H9 (cell line): ENCODE data around the gene KIF16B. TPM values are rescaled to one million over a fixed set of nuclear protein-coding genes. Genes with fewer than 3 reads are reported as not detected.

Source experiments
- DNase-seq: peaks from one replicate; pipeline ENCODE4 v3.0.0-alpha.2; 2017
- H2AFZ ChIP-seq: one replicate; pipeline ENCODE4 v1.6.1; 2013; ENCODE audit warnings: mild to moderate bottlenecking, low read length, control low read depth, moderate library complexity
- H2AK5ac ChIP-seq: 2 replicates; pipeline ENCODE4 v1.6.1; 2013; ENCODE audit warnings: low read length, control low read depth, mixed read lengths; ENCODE audit not compliant: insufficient read length
- H2BK120ac ChIP-seq: one replicate; pipeline ENCODE4 v1.6.1; 2013; ENCODE audit warnings: low read depth, mild to moderate bottlenecking, low read length, control low read depth, inconsistent platforms; ENCODE audit not compliant: poor library complexity, severe bottlenecking
- H2BK12ac ChIP-seq: 2 replicates; pipeline ENCODE4 v1.6.1; 2013; ENCODE audit warnings: low read length, control low read depth, mixed read lengths, low read depth; ENCODE audit not compliant: insufficient read length
- H2BK15ac ChIP-seq: 2 replicates; pipeline ENCODE4 v1.6.1; 2013; ENCODE audit warnings: low read depth, low read length, control low read depth
- H2BK20ac ChIP-seq: one replicate; pipeline ENCODE4 v1.6.1; 2013; ENCODE audit warnings: low read depth, mild to moderate bottlenecking, low read length, control low read depth, inconsistent platforms; ENCODE audit not compliant: poor library complexity, severe bottlenecking
- H2BK5ac ChIP-seq: 2 replicates; pipeline ENCODE4 v1.6.1; 2013; ENCODE audit warnings: low read length, control low read depth, mixed read lengths; ENCODE audit not compliant: insufficient read length
- H3K14ac ChIP-seq: 2 replicates; pipeline ENCODE4 v1.6.1; 2013; ENCODE audit warnings: low read length, control low read depth; ENCODE audit not compliant: insufficient read depth
- H3K18ac ChIP-seq: 2 replicates; pipeline ENCODE4 v1.6.1; 2013; ENCODE audit warnings: low read depth, mild to moderate bottlenecking, mixed read lengths, low read length, control low read depth; ENCODE audit not compliant: insufficient read length
- H3K23ac ChIP-seq: 2 replicates; pipeline ENCODE4 v1.6.1; 2013; ENCODE audit warnings: low read length, control low read depth, mixed read lengths, low read depth; ENCODE audit not compliant: insufficient read length
- H3K23me2 ChIP-seq: 2 replicates; pipeline ENCODE4 v1.6.1; 2013; ENCODE audit warnings: low read depth, mild to moderate bottlenecking, mixed read lengths, low read length, control low read depth; ENCODE audit not compliant: insufficient read length, poor library complexity, severe bottlenecking
- H3K27ac ChIP-seq: 2 replicates; pipeline ENCODE4 v1.5.1; 2013; ENCODE audit warnings: low read length, control low read depth, mixed read lengths, low read depth; ENCODE audit not compliant: insufficient read length
- H3K27me3 ChIP-seq: 2 replicates; pipeline ENCODE4 v1.6.1; 2013; ENCODE audit warnings: low read length, control low read depth, inconsistent platforms; ENCODE audit not compliant: insufficient read depth
- H3K4ac ChIP-seq: 2 replicates; pipeline ENCODE4 v1.6.1; 2013; ENCODE audit warnings: low read depth, mild to moderate bottlenecking, control low read depth, inconsistent platforms, low read length, moderate library complexity
- H3K4me1 ChIP-seq: 2 replicates; pipeline ENCODE4 v1.6.1; 2013; ENCODE audit warnings: low read length, control low read depth, inconsistent platforms; ENCODE audit not compliant: insufficient read depth
- H3K4me2 ChIP-seq: 2 replicates; pipeline ENCODE4 v1.6.1; 2013; ENCODE audit warnings: low read length, control low read depth, mixed read lengths; ENCODE audit not compliant: insufficient read length, insufficient read depth
- H3K56ac ChIP-seq: 2 replicates; pipeline ENCODE4 v1.6.1; 2013; ENCODE audit warnings: low read depth, mild to moderate bottlenecking, mixed read lengths, low read length, control low read depth; ENCODE audit not compliant: insufficient read length
- H3K79me1 ChIP-seq: 2 replicates; pipeline ENCODE4 v1.6.1; 2013; ENCODE audit warnings: low read depth, mild to moderate bottlenecking, moderate library complexity, low read length, control low read depth, inconsistent platforms; ENCODE audit not compliant: insufficient read depth, poor library complexity, severe bottlenecking
- H3K79me2 ChIP-seq: 2 replicates; pipeline ENCODE4 v1.6.1; 2013; ENCODE audit warnings: low read length, control low read depth, inconsistent platforms; ENCODE audit not compliant: insufficient read depth
- H3K9ac ChIP-seq: 2 replicates; pipeline ENCODE4 v1.6.1; 2013; ENCODE audit warnings: low read length, control low read depth, mixed read lengths; ENCODE audit not compliant: insufficient read length; ENCODE audit errors: extremely low read depth
- H3K9me3 ChIP-seq: one replicate; pipeline ENCODE4 v1.6.1; 2013; ENCODE audit warnings: low read depth, low read length, inconsistent platforms; ENCODE audit not compliant: control insufficient read depth
- H3T11ph ChIP-seq: one replicate; pipeline ENCODE4 v1.6.1; 2013; ENCODE audit warnings: mild to moderate bottlenecking, low read length, control low read depth, inconsistent platforms
- H4K20me1 ChIP-seq: one replicate; pipeline ENCODE4 v1.6.1; 2013; ENCODE audit not compliant: control insufficient read depth, insufficient read length, insufficient read depth
- H4K5ac ChIP-seq: 2 replicates; pipeline ENCODE4 v1.6.1; 2013; ENCODE audit warnings: low read depth, mild to moderate bottlenecking, mixed read lengths, low read length, control low read depth; ENCODE audit not compliant: insufficient read length
- H4K8ac ChIP-seq: replicated peaks from 2 replicates; pipeline ENCODE4 v1.6.1; 2013; ENCODE audit warnings: low read length, control low read depth, mixed read lengths, low read depth; ENCODE audit not compliant: insufficient read length
- H4K91ac ChIP-seq: 2 replicates; pipeline ENCODE4 v1.6.1; 2013; ENCODE audit warnings: low read depth, mild to moderate bottlenecking, moderate library complexity, mixed read lengths, low read length, control low read depth; ENCODE audit not compliant: insufficient read length
- H3K27ac Mint-ChIP-seq, 3 experiments: 2 replicates in 2 of 3; 3 replicates in 1 of 3; pipeline ENCODE4 v1.8.0; 2020 to 2021; ENCODE audit warnings: mixed read lengths in 3 of 3, mild to moderate bottlenecking in 1 of 3, moderate library complexity in 1 of 3
- H3K27me3 Mint-ChIP-seq: 2 replicates; pipeline ENCODE4 v1.8.0; 2021; ENCODE audit warnings: low read depth, mild to moderate bottlenecking, moderate library complexity, mixed read lengths
- H3K36me3 Mint-ChIP-seq, 3 experiments: 2 replicates in 2 of 3; 3 replicates in 1 of 3; pipeline ENCODE4 v1.8.0; 2020 to 2021; ENCODE audit warnings: low read depth in 3 of 3, mixed read lengths in 3 of 3; ENCODE audit not compliant: insufficient read depth in 1 of 3
- H3K4me1 Mint-ChIP-seq, 2 experiments: 2 replicates each; pipeline ENCODE4 v1.8.0; 2020; ENCODE audit warnings: mixed read lengths in 2 of 2
- H3K4me3 Mint-ChIP-seq, 2 experiments: 2 replicates in 1 of 2; 3 replicates in 1 of 2; pipeline ENCODE4 v1.8.0; 2020 to 2021; ENCODE audit warnings: mild to moderate bottlenecking in 2 of 2, mixed read lengths in 2 of 2, moderate library complexity in 1 of 2
- H3K9me3 Mint-ChIP-seq, 2 experiments: 2 replicates in 1 of 2; 3 replicates in 1 of 2; pipeline ENCODE4 v1.8.0; 2020; ENCODE audit warnings: mild to moderate bottlenecking in 2 of 2, mixed read lengths in 2 of 2, moderate library complexity in 1 of 2
- CTCF ChIP-seq: fragments of 200-600 bp; sonication (generic); conservative IDR thresholded peaks from 3 replicates; pipeline ENCODE4 v1.8.0; 2021; ENCODE audit warnings: antibody characterized with exemption, mild to moderate bottlenecking
- WGBS: extraction: QIAGEN DNeasy Blood & Tissue Kit; methylation state at CpG from one replicate; pipeline ENCODE4 v1.1.7; 2013; ENCODE audit warnings: missing lambda C conversion rate, low lambda C conversion rate, mixed read lengths; ENCODE audit not compliant: insufficient read length; ENCODE audit errors: extremely low coverage; 5-methylcytosine and 5-hydroxymethylcytosine counted together
- total RNA-seq: library from RNA; stranded (reverse); gene quantifications from 2 replicates; pipeline ENCODE4 v1.2.1, GENCODE V29; 2021

The KIF16B gene
- total RNA-seq, 1 experiment from 2014 or later, result 7.4 TPM

- no peak for DNase-seq
- Histone ChIP-seq H3K4ac (no peak overlapping the region), H3K14ac (no peak overlapping the region), H4K20me1 (no peaks in the 10 kb centered on the region), H2AK5ac (no peak overlapping the region), H3K56ac (no peak overlapping the region), H3K18ac (no peak overlapping the region), H3K27ac (no peak overlapping the region), H3K79me1 (no peaks in the 10 kb centered on the region), H4K8ac (no peak overlapping the region), H3K79me2 (no peaks in the 10 kb centered on the region), H3K9ac (no peak overlapping the region), H3K4me1 (no peaks in the 10 kb centered on the region), H3K27me3 (no peaks in the 10 kb centered on the region), H4K5ac (no peak overlapping the region), H2AFZ (no peak overlapping the region), H2BK15ac (no peak overlapping the region), H3T11ph (no peak overlapping the region), H3K9me3 (no peaks in the 10 kb centered on the region), H3K4me2 (no peak overlapping the region), H3K23me2 (no peaks in the 10 kb centered on the region), H2BK20ac (no peak overlapping the region), H2BK120ac (no peak overlapping the region), H4K91ac (no peak overlapping the region), H2BK5ac (no peak overlapping the region), H3K23ac (no peak overlapping the region), H2BK12ac (no peak overlapping the region)
- Mint-ChIP-seq H3K4me3 (no peak overlapping the region), H3K27ac (peak overlapping the region in 2 of 3 experiments; percentile 0 to 15; a peak in 3 of 7 replicates), H3K36me3 (peaks cover 0 to 11% (median 6%) of the 10 kb centered on the region in 3 experiments; a peak in 4 of 7 replicates), H3K27me3 (no peaks in the 10 kb centered on the region), H3K9me3 (no peaks in the 10 kb centered on the region; a peak in 1 of 5 replicates), H3K4me1 (peaks cover 12 to 13% of the 10 kb centered on the region in 2 experiments)
- WGBS, result no CpG with 5 or more reads among the region's 15 CpGs
- no peak for TF ChIP-seq CTCF
These were observed 288.7 kb downstream of the KIF16B start for GRCh38 chr20:16284385-16285100.
